Type B pancreatic cell (in vitro differentiated cells): ENCODE measurements around the gene DAZL. TPM values are rescaled to one million over a fixed set of nuclear protein-coding genes. Genes with fewer than 3 reads are reported as not detected.

Source experiments
- DNase-seq: peaks from one replicate; pipeline ENCODE4 v3.0.0; 2021; ENCODE audit warnings: mixed read lengths; ENCODE audit not compliant: unreplicated experiment; ENCODE audit errors: extremely low spot score
- H3K27ac Mint-ChIP-seq: 2 replicates; pipeline ENCODE4 v1.8.0; 2021; ENCODE audit warnings: mild to moderate bottlenecking, mixed read lengths
- H3K27me3 Mint-ChIP-seq: 2 replicates; pipeline ENCODE4 v1.8.0; 2021; ENCODE audit warnings: mixed read lengths
- H3K36me3 Mint-ChIP-seq: 2 replicates; pipeline ENCODE4 v1.8.0; 2021; ENCODE audit warnings: mixed read lengths
- H3K4me1 Mint-ChIP-seq: one replicate; pipeline ENCODE4 v1.8.0; 2021; ENCODE audit warnings: mixed read lengths; ENCODE audit not compliant: unreplicated experiment
- H3K4me3 Mint-ChIP-seq: 2 replicates; pipeline ENCODE4 v1.8.0; 2021; ENCODE audit warnings: mild to moderate bottlenecking, mixed read lengths
- H3K9me3 Mint-ChIP-seq: 2 replicates; pipeline ENCODE4 v1.8.0; 2021; ENCODE audit warnings: mixed read lengths
- CTCF ChIP-seq: fragments of 200-600 bp; sonication (generic); conservative IDR thresholded peaks from 2 replicates; pipeline ENCODE4 v1.5.0; 2021; ENCODE audit warnings: antibody characterized with exemption, mild to moderate bottlenecking
- total RNA-seq: library from RNA; stranded (reverse); gene quantifications from 2 replicates; pipeline ENCODE4 v1.2.1, GENCODE V29; 2021; ENCODE audit warnings: low replicate concordance

DAZL gene
- total RNA-seq, 1 donor from 2014 or later = not detected

- Mint-ChIP-seq H3K36me3 (no peaks in the 10 kb centered on the region), H3K9me3 (no peaks in the 10 kb centered on the region), H3K4me1 (peaks cover 13% of the 10 kb centered on the region), H3K4me3 (no peak overlapping the region), H3K27me3 (peaks cover 5% of the 10 kb centered on the region), H3K27ac (no peak overlapping the region)
- no peak for TF ChIP-seq CTCF
- DNase-seq = no peak
Observed at GRCh38 chr3:16604433-16604832, 790 bp downstream of the DAZL start.

GRCh38 chr3:16601537-16602005 lies 3.7 kb downstream of the DAZL start:
- no peaks in the 10 kb centered on the region for H3K36me3 Mint-ChIP-seq
- H3K4me1 Mint-ChIP-seq = peaks cover 12% of the 10 kb centered on the region
- peaks cover 5% of the 10 kb centered on the region for H3K27me3 Mint-ChIP-seq
- no peak overlapping the region for H3K27ac Mint-ChIP-seq
- H3K9me3 Mint-ChIP-seq = no peaks in the 10 kb centered on the region
- TF ChIP-seq CTCF = no peak
- H3K4me3 Mint-ChIP-seq = no peak overlapping the region
- no peak for DNase-seq

GRCh38 chr3:16600780-16601536 lies 4.3 kb downstream of the DAZL start:
- peaks cover 5% of the 10 kb centered on the region for H3K27me3 Mint-ChIP-seq
- no peaks in the 10 kb centered on the region for H3K36me3 Mint-ChIP-seq
- H3K9me3 Mint-ChIP-seq = no peaks in the 10 kb centered on the region
- peaks cover 6% of the 10 kb centered on the region for H3K4me1 Mint-ChIP-seq
- H3K27ac Mint-ChIP-seq = no peak overlapping the region
- no peak for DNase-seq
- peak; percentile 97 for TF ChIP-seq CTCF
- H3K4me3 Mint-ChIP-seq = no peak overlapping the region

GRCh38 chr3:16599694-16600093 lies 5.5 kb downstream of the DAZL start:
- Mint-ChIP-seq H3K27ac (no peak overlapping the region), H3K9me3 (no peaks in the 10 kb centered on the region), H3K4me3 (no peak overlapping the region), H3K4me1 (peaks cover 3% of the 10 kb centered on the region), H3K27me3 (peaks cover 5% of the 10 kb centered on the region), H3K36me3 (no peaks in the 10 kb centered on the region)
- TF ChIP-seq CTCF = no peak
- no peak for DNase-seq

GRCh38 chr3:16596352-16597032 lies 8.7 kb downstream of the DAZL start:
- peaks cover 3% of the 10 kb centered on the region for H3K4me1 Mint-ChIP-seq
- no peaks in the 10 kb centered on the region for H3K9me3 Mint-ChIP-seq
- no peak overlapping the region for H3K27ac Mint-ChIP-seq
- no peak overlapping the region for H3K4me3 Mint-ChIP-seq
- H3K36me3 Mint-ChIP-seq = no peaks in the 10 kb centered on the region
- DNase-seq = no peak
- H3K27me3 Mint-ChIP-seq = peaks cover 5% of the 10 kb centered on the region
- no peak for TF ChIP-seq CTCF
